ENCODE data around the gene ADM2.
A peak's percentile ranks its signal among the peaks of the same experiment; 100 is the strongest.

Gene ADM2

GRCh38 chr22:50469377-50470305 lies 11.7 kb upstream of the ADM2 start:
- TF ChIP-seq CTCF (IDR thresholded peaks at IDR 0.05; ENCODE audit: borderline replicate concordance, insufficient read depth, low read depth, low read length): peak; percentile 24; the same call in 1 of the 2 replicates
- H3K4me3 ChIP-seq (ENCODE audit: low read depth, low read length): no peak overlapping the region

GRCh38 chr22:50470491-50470890 lies 10.9 kb upstream of the ADM2 start:
- no peak overlapping the region for H3K4me3 ChIP-seq (ENCODE audit: low read depth, low read length)
- no peak for TF ChIP-seq CTCF (IDR thresholded peaks at IDR 0.05; ENCODE audit: borderline replicate concordance, insufficient read depth, low read depth, low read length)

- no peak for TF ChIP-seq CTCF (IDR thresholded peaks at IDR 0.05; ENCODE audit: borderline replicate concordance, insufficient read depth, low read depth, low read length)
- no peak overlapping the region for H3K4me3 ChIP-seq (ENCODE audit: low read depth, low read length)
Observed at GRCh38 chr22:50471197-50471847, 10.0 kb upstream of the ADM2 start.

- no peak overlapping the region for H3K4me3 ChIP-seq (ENCODE audit: low read depth, low read length)
Observed at GRCh38 chr22:50471962-50472361, 9.4 kb upstream of the ADM2 start.

GRCh38 chr22:50473088-50473487 lies 8.3 kb upstream of the ADM2 start:
- H3K4me3 ChIP-seq (ENCODE audit: low read depth, low read length): peak overlapping the region; percentile 74
- TF ChIP-seq CTCF (IDR thresholded peaks at IDR 0.05; ENCODE audit: borderline replicate concordance, insufficient read depth, low read depth, low read length): peak; percentile 72

More at GRCh38 chr22:50471962-50472361, 9.4 kb upstream of the ADM2 start:
- no peak for TF ChIP-seq CTCF (IDR thresholded peaks at IDR 0.05; ENCODE audit: borderline replicate concordance, insufficient read depth, low read depth, low read length)

- peak overlapping the region; percentile 74 for H3K4me3 ChIP-seq (ENCODE audit: low read depth, low read length)
- TF ChIP-seq CTCF (IDR thresholded peaks at IDR 0.05; ENCODE audit: borderline replicate concordance, insufficient read depth, low read depth, low read length): no peak
Observed at GRCh38 chr22:50473855-50474671, 7.3 kb upstream of the ADM2 start.
